HG02588 (cell line): ENCODE results near the gene GREM1.

ENCODE experiments used
- ATAC-seq: cut with Tn5 transposase; IDR thresholded peaks from one replicate; pipeline ENCODE4 v1.9.1; 2021; ENCODE audit warnings: mild to moderate bottlenecking, moderate library complexity; ENCODE audit not compliant: unreplicated experiment

The GREM1 gene

GRCh38 chr15:32729700-32730395 is 12.0 kb downstream of the GREM1 start:
- no peak for ATAC-seq

- no peak for ATAC-seq
Observed at GRCh38 chr15:32730677-32731654, 13.2 kb downstream of the GREM1 start.

- no peak for ATAC-seq
Observed at GRCh38 chr15:32732574-32733157, 14.9 kb downstream of the GREM1 start.

GRCh38 chr15:32733281-32733680 is 15.5 kb downstream of the GREM1 start:
- ATAC-seq: no peak

GRCh38 chr15:32735989-32736700 is 18.3 kb downstream of the GREM1 start:
- no peak for ATAC-seq

- ATAC-seq: no peak
Observed at GRCh38 chr15:32736701-32737061, 18.9 kb downstream of the GREM1 start.

- ATAC-seq: no peak
Observed at GRCh38 chr15:32737304-32737703, 19.5 kb downstream of the GREM1 start.

GRCh38 chr15:32738666-32739065 is 20.9 kb downstream of the GREM1 start:
- ATAC-seq: no peak

GRCh38 chr15:32739522-32740063 is 21.8 kb downstream of the GREM1 start:
- ATAC-seq: no peak

GRCh38 chr15:32743411-32744140 is 25.8 kb downstream of the GREM1 start:
- no peak for ATAC-seq

- no peak for ATAC-seq
Observed at GRCh38 chr15:32746116-32746857, 28.5 kb downstream of the GREM1 start.

GRCh38 chr15:32747921-32748342 is 30.1 kb downstream of the GREM1 start:
- ATAC-seq: no peak

GRCh38 chr15:32750979-32751378 is 33.2 kb downstream of the GREM1 start:
- ATAC-seq: no peak

GRCh38 chr15:32757426-32757825 is 39.6 kb downstream of the GREM1 start:
- ATAC-seq: no peak

GRCh38 chr15:32763295-32763694 is 45.5 kb downstream of the GREM1 start:
- ATAC-seq: no peak

GRCh38 chr15:32765236-32765635 is 47.4 kb downstream of the GREM1 start:
- ATAC-seq: no peak

GRCh38 chr15:32766101-32766500 is 48.3 kb downstream of the GREM1 start:
- ATAC-seq: no peak

- no peak for ATAC-seq
Observed at GRCh38 chr15:32767236-32767635, 49.4 kb downstream of the GREM1 start.

- ATAC-seq: no peak
Observed at GRCh38 chr15:32774022-32774421, 56.2 kb downstream of the GREM1 start.
